HG03442 (cell line): Measurements from ENCODE around the gene PARD3.

Experiments
- ATAC-seq: cut with Tn5 transposase; IDR thresholded peaks from one replicate; pipeline ENCODE4 v1.9.1; 2021; ENCODE audit warnings: mild to moderate bottlenecking, moderate library complexity; ENCODE audit not compliant: unreplicated experiment

PARD3 gene

DNA sequence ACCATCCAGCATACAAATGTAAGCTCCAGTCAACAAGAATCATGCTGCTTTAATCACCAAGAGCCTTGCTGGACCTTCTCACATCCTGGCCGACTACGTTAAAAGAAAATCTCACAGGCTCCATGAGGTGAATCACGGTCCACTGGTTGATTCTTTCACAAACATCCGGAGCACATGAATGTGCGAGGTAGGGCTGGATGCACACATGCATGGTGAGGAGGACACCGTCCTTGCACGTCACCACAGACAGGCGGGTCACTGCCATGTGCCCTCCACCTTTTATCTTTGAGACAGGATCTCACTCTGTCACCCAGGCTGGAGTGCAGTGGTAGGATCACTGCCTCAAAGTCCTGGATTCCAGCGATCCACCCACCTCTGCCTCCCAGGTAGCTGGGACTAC is 265.1 kb downstream of the PARD3 start:
- ATAC-seq, result no peak

DNA sequence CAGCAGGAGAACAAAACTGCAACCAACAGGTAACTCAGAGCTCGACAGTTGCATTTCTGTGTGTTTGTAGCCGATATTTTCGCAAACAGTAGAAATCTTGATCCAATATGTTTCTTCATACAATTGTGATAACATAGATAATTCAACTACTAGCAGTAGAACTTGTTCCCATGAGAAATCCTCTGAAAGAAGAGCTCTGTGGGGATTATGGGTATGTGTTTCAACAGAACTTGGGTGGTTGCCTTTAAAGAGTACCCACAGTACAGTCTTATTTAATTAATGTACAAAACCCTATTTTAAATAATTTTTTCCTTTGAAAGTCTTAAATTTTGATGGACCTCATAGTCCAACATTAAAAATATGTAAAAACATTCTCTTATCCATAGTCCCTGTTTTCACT is 266.1 kb downstream of the PARD3 start:
- ATAC-seq, result no peak

DNA sequence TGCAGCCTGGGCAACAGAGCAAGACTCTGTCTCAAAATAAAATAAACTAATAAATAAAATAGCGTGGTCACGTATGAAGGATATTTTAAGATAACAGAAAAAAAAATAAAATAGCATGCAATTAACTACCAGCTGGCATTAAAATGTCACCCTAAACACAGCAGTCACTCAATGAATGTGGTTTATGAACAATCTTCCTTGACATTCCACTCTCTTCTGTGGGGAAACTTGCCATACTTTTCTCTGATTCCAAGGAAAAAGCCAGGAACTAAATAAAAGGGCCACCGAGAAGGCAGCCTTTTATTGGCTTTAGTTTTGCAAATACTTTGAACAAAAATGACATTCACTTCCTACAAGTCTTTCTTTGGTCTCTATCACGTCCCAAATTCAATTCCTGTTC is 266.6 kb downstream of the PARD3 start:
- ATAC-seq, result no peak

DNA sequence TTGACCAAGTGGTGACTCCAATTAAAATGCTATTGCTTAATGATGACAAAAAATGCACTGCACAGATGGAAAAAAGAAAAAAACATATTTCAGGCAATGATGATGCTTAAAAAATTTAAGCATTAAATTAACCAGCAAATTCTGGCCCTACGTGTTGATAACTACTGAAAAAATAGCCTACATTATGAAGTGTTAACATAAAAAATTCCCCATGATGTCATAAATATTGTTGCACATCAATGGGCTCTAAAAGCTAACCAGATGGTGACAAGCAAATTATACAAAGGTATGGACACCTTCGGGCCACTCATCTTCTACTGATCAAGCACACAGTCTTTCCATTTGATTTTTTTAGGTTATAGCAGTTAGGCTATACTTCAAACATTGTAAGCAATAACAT is 267.4 kb downstream of the PARD3 start:
- no peak for ATAC-seq

DNA sequence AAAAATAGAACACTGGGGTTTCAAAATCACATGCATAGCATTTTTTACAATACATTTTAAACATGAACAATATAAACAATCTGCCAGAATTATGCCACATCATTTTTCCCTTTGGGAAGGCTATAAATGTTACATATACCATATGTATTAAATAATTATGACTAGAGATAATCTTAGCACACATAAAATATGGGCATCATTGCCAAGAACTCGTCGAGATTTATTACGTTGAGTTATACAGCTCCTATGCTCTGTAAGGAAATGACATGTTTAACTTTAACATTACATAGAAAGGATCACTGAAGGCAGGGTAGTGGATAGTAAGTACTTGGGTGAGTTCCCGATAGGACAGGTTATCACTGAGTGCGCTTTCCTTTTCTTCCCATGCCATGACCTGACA is 267.8 kb downstream of the PARD3 start:
- ATAC-seq, result no peak

DNA sequence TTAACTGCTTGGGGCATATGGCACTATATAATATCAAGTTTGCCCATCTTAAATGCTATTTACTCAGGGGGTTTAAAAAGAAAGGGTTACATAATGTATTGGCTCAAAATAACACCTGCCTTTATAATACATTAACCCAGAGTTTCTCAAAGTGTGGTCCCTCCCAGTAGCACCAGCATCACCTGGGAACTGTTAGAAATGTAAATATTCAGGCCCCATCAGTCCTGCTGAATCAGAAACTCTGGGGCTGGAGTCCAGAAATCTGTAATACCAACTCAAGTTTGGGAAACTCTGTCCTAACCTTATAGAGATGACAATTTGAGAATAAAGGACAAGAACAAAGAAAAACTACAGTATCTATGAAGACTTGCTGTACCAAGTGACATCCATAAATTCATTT is 270.7 kb downstream of the PARD3 start:
- no peak for ATAC-seq

DNA sequence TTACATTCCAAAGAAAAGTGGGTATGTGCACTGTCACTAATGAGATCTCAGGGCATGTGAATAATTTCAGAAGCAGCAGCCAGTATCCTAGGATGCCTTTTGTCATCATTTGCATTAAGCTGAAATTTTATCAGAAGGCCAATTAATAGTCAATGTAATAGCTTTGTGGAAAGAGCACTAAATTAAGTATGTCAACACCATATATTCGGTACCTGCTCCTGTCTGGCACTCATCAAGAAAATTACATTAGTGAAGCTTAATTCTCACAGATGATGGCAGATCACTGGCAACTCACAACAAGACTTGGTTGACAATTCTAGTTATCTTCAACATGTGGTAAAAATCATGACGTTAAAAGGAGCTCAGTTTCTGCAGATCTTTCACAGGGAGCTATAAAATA is 271.4 kb downstream of the PARD3 start:
- no peak for ATAC-seq

DNA sequence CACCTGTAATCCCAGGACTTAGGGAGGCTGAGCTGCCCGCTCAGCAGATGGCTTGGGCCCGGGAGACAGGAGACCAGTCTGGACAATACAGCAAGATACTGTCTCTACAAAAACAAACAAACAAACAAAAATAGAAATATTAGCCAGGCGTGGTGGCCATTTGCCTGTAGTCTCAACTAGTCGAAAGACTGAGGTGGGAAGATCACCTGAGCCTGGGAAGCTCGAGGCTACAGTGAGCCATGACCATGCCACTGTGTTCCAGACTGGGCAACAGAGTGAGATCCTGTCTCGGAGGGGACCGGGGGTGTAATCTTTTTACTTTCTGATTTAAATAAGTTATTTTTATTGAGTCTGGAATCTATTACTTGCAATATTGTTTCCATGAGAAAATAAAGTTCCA is 274.6 kb downstream of the PARD3 start:
- no peak for ATAC-seq

DNA sequence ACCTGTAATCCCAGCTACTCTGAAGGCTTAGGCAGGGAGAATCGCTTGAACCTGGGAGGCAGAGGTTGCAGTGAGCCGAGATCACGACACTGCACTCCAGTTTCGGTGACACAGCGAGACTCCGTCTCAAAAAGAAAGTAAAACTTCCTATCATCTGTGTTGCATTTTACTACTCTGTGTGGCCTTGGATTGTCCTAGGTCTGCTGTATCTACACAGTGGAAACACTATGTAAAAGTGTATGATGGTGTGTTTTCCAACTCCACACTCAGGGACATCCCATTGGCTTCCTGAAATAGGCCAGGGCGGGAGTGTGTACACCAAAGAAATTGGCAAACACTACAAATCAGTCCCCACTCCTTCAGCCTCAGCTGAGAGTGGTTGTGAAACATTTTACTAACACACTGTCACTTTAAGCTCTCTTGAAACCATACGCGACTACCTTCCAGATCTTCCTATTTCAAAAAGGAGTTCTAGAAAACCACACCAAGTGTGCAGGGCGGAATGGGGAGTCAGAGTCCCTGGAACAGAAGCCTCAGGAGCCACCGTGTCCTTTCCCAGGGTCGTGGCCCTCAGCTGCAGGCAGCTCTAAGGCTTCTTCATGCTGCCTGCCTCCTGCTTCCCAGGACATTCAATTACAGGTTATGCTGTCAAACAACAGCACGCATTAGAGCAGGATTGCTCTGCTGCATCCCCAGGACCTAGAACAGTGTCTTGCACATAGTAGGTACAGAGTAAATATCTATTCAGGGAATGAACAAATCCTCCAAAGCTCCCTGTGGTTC is 275.4 kb downstream of the PARD3 start:
- ATAC-seq, result peak; percentile 66

DNA sequence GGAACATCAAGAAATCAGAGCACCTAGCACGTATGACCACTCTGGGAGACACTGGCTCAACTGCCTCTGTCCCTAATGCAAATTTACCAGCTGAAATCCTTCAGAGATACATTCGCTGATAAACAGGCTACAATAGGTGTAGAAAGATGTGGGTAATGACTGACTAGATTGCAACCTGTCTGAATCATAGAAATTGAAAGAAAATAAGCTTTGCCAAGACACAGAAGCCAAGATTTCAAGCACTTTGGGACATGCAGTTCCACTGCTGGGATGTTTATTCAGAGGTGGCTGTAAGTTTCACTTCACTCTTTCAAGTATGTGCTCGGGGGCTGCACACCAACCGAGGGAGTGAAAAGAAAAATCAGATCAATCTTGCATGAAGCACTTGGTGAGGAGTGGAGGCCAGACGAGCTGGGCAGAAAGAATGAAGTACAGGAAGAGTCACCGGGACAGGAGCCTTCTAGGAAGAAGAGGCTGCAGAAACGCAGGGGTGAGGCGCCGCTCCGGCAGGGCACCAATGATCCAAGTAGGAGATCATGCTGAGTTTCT is 276.7 kb downstream of the PARD3 start:
- peak; percentile 38 for ATAC-seq

DNA sequence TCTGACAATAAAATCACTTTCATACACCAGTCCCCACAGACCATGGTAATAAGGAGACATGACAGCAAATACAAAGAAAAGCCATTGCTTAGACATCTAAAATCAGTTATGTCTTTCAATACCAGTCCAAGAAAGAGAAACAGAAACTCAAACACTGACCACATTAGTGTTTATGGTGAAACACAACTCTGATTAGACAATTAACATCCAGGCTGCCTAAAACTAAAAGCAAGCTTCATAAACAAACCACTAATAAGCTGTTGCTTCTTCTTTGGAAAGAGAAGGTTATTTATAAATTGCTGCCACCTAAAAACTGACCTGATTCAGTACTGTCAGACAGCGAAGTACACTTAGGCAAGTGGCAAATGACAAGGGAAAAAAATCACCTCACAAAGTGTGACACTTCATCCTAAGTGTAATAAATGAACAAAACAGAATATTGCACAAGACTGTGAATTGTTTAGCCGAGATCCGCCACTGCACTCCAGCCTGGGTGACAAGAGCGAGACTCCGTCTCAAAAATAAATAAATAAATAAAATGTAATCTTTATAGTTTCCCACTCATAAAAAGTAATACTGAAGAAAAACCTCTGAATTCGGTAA is 277.4 kb downstream of the PARD3 start:
- peak; percentile 74 for ATAC-seq

DNA sequence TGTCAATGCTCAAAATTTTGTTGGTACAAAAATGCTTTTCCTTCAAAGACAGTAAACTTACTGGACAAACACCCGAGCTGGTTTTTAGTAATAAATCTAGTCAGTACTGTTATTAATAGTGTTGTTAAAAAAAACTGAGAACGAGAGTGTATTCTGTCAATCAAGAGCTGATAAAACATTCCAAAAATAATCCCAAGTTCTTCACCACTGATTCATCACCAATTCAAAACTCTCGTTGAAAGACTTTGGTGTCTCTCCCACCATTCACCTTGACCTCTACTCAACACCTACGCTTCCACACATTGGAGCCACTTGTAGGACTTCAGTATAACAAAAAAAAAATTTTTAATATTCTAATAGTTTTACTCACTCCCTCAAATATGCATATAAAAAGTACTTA is 279.2 kb downstream of the PARD3 start:
- no peak for ATAC-seq

DNA sequence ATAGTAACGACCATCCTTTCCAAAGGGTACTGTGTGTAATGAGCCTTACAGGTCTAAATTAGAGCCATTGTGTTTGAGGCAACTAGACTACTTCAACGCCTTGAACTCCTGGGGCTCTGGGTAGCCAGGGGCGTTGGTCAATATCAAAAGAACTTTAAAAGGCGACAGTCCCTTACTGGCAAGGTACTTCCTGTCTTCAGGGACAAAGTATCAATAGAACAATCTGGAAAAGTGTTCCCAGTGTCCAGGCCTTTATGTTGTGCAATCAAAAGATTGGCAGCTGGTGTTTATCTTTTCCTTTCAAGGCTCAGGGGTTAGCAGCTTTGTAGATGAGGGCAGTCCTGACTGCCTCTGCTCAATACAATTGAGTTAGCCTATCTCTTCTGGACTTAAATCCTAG is 284.3 kb downstream of the PARD3 start:
- ATAC-seq, result no peak

DNA sequence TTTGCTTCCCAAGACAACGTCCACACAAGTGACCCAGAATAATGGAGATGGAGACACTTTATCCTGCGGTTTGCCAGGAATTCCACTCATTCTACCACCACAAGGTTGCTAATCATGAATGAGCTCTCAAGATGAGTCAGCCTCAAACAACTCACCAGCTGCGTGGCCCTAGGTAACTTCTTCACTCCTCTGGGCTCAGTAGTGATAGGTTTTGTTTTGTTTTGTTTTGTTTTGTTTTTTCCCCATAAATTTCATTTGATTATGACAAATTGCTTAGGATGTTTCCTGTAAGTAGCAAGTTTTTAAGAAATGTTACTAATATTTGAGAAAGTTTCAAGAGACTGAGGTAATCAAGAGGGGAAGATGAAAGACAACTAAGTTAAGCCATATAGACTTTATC is 286.8 kb downstream of the PARD3 start:
- ATAC-seq, result peak; percentile 71

DNA sequence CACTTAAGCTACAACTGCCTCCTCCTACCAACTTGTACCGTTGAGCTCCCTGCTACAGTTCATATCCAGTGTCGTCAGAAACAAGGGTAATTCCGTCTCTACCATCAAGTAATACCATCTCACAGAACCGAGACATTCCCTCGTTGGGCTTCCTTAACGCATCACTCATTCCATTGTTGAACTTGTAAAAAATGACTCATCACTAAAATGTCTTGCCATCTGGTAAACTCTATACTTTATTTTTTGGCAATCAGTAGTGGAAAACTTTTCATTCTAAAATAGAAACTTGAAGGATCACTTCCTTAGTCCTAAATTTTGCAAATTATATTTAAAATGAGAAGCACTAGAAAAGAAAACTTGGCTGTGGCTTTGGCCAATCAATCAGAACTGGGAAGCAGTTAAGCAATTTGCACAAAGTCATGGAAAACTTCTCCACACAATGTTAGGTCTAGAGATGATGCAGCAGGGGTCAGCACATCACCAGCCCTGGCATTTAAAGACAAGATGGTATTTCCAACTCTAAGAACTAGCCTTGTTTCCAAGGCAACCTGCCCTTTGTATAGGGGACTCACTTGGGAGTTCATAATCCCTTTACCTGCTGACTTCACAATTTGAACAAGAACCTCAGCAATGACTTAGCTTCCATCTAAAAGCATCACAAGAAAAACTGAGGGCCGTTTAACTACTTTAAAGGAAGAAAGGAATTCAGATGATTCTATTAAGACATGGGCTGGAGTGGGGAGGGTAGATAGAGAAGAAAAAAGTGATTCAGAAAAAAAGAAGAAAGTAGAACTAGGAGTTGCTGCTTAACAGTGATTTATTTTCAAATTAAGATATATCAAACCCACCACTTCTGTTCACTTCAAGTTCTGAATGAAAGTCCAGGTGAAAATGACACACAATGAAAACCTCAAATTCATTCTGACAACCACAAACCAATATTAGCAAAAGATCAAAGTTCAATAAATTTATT is 288.1 kb downstream of the PARD3 start:
- ATAC-seq, result no peak

DNA sequence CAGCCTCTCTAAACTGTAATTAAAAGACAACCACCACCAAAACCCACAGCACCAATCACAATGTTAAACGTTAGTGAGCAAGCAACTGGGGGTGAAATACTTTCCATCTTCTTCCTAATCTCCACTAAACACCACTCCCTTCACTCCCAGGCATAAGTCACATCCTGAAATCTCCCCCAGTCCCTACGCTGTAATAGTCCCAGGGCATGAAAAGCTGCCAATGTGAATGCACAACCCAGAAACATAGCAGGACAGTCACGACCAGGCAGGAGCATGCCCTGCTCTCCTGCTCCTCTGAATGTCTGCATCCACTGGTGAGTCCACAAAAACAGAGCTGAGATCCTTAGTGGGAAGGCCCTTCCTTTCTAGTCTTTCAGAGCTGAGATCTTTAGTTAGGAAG is 288.9 kb downstream of the PARD3 start:
- ATAC-seq, result no peak

DNA sequence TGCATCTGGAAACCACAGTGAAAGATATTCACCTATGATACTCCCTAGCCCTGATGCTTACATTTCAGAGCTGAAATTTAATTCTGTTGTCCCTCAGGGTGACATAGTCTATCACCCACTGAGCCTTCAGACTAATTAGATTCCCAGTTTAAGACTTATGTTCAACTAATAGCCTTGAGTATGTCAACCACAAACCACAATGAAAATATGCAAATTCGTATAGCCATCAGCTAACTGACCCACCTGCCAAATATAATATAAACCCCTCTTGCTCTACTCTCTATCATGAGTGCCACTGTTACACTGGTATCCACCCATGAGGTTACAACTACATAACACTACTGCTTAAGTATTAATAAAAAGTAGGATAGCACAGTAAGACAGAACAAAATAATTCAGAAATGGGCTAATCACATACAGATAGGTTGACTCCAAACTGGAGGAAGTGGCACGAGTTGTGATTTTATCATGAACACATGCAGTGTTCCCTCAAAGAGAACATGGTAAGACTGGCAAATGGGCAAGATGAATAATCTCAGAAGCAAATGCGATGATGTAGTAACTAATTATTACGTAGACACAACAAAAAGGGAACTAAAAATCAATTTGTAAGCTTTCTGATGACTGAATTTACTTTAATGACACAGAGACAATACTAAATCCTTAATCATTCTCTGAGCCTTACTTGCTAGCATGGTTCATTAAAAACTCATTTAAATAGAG is 290.6 kb downstream of the PARD3 start:
- ATAC-seq, result no peak

DNA sequence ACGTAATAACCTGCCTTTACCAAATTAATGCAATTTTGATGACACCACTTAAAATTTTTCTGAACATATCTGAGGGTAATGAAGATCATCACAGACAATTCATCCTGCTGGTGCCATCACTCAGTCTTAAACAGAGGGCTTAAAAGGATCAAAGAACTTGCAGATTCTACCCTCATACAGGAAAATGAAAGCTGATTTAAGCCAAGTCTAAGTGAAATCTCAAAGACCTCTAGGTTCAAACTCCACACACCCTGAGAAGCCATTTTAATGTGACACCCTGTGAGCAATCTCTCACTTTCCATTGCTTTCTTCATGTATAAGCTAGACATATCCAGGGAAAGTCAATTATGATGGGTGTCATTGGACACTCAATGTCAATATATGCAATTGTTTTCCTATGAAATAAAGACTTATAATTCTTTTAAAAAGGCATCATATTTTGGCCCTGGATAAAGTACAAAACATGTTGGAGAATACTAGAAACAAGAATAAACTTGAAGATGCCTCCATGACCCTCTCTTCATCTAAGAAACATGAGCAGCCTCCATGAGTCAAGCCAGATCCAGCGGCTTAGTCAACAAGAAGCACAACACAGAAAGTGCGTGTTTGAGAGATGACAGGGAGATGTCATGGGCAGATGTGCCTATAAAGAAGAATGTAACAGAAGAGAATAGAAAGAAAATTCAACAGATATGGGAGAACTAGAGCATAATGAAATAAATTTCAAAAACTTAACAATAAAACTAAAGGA is 291.9 kb downstream of the PARD3 start:
- no peak for ATAC-seq

DNA sequence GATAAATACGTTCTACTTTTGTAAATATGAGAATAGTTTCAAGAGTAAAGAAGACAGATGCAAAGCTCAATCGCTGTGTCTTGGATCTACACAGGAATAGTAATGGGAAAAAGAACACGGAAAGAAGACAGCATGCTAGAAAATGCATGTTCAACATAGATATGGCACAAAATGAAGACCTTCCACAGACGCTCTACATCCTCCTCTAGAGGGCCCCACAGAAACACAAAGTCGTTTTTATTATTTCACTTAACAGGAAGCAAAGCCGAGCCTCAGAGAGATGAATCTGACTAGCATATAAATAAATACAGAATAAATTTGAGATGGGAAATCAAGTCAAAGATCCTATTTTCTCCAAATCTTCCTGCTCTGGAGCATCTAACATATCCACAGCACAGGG is 292.6 kb downstream of the PARD3 start:
- ATAC-seq, result peak; percentile 66

DNA sequence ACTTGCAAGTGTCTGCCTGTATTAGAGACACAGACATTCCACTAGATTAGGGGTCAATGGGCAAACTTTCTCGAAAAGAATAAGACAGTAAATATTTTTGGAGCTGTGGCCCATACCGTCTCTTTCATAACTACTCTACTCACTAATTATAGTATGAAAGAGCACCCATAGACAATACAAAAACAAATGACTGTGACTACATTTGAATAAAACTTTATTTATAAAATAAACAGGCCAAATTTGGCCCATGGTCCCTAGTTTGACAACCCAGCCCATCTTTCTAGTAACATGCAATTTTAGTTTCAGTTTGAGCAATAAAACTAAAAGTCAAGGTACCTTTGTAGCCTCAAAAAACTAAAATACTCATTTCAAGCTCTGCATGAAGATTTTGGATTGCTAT is 294.6 kb downstream of the PARD3 start:
- ATAC-seq, result no peak
